Cortex of kidney (tissue), 1 donor: ENCODE measurements around the gene MOB3B.

ENCODE experiments used
- DNase-seq: peaks from one replicate; lab custom pipeline; 2025; lab: John Stamatoyannopoulos, UW

The MOB3B gene

DNA sequence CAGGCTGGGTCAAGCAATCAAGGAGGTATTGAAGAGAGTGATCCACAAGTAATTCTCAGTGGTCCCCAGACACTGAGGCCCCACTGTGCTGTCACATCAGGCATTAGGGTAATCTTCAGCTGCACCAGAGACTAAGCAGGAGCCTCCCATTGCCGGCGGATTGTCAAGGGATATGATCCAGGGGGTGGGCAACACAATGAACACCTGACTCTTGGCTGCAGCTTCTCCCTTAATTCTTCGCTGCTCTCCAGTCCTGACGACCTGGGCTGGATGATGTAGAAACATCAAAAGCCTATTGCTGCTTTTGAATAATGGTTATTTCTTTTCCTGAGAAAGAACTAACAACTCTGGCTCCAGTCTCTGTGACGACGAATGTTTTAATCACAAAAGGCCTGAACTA is 83.9 kb downstream of the MOB3B start:
- no peak for DNase-seq

DNA sequence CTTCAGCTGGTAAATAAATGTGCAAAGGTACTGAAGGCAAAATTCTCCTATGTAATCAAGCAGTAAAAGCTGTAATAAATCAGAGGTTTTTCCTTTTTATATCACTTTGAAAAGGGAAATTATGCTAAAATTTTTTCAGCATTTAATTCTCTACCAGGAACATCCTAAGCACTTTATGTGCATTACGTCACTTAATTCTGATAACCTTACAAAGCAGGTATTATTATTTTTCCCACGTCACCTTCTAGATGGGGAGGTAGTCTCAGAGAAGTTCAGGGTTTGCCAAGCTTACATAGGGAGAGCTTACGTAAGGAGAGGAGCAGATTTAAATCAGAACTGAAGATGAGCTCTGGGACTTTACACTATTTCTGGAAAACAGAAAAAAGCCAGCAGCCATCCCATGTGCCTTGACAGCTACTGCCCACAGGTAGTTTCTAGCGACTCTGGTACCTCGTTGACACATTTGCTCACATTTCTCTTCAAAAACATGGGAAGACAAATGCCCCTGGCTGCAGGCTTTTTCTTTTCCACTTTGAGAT is 84.5 kb downstream of the MOB3B start:
- no peak for DNase-seq

DNA sequence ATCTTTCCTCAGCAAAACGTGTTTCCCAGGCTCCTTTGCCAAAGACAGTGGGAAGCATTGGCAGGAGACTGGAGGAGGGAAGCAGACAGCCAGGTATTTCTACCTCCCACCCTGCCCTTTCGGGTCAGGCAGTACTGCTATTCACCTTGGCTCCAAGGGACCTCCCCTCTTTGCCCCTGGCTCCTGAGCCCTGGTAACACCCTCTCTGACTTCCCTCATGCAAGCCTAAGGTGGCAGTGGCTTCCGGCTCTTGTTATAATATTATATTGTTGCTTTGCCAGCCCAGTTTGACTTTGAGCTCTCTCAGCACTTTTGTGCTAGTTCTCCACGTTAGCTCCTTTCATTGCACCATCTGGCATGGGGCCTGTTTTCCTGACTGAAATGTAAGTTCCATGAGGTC is 87.2 kb downstream of the MOB3B start:
- DNase-seq, result no peak

DNA sequence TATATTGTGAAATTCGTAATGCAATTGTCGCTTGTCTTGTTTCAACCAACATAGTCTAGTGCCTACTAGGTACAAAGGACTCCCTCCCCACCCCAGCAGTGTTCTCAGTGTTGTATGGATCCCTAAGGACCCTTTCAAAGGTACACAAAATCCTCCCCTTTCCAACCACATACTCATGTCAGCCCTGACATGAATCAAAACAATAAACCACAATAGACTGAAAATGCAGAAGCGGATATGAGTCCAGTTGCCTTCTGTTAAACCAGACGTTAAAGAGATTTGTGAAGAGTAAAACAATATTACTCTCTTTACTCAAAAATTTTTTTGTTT is 87.9 kb downstream of the MOB3B start:
- no peak for DNase-seq

DNA sequence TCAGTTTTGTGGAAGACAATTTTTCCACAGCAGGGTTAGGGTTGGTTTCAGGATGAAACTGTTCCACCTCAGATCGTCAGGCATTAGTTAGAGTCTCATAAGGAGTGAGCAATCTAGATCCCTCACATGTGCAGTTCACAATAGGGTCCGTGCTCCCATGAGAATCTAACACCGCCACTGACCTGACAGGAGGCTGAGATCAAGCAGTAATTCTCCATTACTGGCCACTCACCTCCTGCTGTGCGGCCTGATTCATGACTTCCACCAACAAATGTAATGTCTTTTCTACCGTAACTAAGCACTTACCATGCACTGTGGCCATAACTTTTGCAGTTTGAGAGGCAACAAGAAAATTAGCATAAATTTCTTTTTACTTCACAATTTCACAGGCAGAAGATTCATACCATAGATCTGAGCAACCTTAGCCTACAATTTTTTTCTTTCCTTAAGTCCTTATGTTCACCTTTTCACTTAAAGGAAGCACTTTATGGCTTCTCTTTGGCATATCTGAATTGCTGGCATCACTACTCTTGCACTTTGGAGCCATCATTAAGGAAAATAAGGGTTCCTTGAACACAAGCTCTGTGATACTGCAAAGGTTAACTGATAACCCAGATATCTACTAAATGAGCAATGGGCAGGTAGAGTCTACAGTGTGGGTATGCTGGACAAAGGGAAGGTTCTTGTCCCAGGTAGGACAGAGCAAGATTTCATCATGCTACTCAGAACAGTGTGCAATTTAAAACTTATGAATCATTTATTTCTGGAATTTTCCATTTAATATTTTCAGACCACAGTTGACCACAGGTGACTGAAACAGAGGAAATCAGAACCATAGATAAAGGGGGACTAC is 88.5 kb downstream of the MOB3B start:
- no peak for DNase-seq

DNA sequence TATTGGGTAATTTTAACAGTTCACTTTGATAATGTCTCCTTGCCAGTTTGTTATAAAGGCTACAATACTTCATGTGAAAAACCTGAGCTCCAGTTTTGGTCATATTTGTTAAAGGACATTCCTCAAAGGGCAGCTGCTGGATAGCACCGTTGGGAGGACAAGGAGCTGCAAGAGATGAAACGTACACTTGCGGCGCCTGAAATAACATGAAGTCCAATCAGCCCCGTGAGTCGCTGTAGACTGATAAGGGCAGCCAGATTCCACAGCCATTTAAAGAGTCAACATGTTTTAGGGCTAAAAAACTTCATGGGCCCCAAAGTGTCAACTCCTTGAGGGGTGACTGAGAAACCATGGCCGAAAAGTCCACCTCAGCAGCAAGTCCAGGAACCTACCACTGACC is 91.1 kb downstream of the MOB3B start:
- DNase-seq, result no peak

DNA sequence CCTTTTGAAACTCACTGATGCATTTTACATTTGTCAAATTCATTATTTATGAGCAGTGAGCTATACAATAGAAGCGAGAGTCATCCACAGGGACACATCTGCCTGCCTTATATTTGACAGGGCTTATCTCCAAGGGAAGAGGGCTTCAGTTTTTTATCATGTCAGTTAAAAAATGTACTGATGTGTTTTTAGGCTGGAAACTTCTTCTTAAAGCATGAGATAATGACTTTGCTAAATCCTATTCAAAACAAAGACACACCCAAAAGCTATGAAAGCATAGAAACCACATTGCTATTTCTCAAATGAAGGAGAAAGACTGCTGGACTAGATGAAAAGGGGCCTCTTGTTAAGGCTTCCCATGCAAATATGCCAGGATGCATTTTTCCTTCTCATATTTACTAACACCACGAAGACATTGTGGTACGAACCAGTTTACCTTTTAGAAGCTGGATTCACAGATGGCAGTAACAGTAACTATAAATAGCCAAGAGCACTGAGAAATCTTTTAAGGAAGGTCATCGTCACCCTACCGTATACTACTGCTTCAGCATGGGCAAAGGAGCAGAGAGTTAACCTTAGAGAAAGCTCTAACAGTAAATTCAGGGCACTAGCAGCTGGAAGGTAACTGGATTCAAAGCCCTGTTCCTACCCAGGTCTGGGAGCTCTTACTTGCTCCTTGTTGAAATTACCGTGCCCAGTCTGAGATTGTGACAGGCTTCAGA is 91.8 kb downstream of the MOB3B start:
- DNase-seq, result no peak

DNA sequence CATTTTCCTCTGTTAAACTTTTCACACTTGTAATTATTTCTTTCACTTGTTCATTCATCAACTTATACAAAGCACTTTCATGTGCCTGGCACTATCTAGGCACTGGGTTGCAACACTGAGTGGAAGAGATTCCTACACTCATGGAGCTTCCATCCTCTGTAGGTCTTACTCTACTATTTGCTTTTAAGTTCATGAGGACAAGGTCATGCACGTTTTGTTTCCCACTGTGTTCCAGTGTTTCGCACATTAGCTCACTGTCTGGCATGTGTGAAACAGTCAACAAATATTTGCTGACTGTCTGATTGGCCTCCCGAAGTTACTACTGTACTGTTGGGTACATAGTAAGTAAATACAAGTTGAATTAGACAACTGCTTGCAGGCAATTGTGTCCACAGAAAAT is 93.4 kb downstream of the MOB3B start:
- DNase-seq, result no peak

DNA sequence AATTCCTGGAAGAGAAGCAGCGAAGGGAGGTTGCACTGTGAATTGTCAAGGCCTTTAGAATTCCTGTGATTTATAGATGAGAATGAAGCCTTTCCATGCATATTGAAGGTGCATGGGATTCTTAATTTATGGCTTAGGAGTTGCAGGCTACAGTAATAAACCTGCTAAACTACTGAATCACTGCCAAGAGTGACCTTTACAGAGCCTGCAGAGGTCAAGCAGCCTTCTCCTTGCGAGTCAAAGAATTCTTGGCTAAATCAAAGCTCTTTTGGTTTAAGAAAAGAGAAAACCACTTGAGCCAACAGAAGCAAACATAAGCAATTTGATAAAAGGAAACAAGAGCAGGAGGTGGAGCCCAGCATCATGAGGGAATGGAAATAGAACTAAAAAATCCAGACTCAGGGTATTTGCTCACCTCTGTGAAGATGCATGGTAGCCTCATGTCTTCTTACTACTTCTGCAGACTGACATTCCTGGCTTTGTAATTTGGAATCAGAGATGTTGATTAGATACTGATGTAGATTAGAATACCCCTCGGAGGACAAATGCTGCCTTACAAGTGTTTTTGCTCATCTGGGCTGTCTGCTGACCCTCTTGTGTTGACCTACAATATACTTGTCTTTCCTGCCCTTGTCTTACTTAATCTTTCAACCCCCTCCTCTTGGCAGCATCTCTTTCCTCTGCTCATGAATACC is 95.8 kb downstream of the MOB3B start:
- DNase-seq, result no peak

DNA sequence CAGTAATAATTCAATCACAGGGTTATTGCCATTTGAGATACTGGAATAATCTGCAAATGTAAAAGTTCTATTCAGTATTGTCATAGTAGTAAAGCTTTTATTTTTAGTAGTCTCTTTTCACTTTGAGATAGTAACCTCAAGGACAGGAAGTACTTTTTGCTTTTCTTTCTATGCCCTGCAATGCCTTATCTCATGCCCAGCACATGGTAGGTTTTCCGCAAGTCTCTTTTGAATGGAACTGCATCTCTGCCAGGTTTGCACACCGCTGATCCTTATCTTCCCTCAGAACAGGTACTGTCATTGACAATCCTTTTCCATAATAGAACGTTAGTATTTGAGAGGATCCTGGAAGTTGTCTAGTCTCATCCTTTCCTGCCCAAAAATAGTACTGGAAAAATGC is 97.3 kb downstream of the MOB3B start:
- DNase-seq, result no peak

DNA sequence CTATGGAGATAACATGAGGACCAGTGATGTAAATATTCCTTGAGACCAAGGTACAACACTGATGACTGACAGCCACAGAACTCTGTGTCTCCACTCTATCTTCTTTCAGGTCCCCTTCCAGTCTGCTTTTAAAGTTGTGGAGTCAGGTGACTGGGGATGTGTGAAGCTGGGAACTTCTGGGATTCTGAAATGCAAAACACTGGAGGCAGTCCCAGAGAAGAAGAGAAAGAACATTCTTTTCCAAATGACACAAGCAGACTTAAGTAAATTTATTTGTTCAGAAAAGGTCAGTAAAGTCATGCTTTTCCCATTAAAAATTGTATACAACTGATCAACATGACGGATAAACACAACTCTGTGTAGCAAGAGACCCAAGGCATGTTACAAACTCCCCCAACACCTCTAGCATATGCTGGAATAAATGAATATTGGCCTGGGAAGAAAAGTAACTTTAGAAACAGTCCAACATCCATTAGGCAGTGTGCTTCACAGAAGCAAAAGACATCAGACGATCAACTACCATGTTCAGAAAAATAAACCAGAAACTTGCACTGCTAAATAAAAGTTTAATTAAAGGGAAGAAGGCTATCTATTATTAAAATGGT is 98.0 kb downstream of the MOB3B start:
- DNase-seq, result no peak

DNA sequence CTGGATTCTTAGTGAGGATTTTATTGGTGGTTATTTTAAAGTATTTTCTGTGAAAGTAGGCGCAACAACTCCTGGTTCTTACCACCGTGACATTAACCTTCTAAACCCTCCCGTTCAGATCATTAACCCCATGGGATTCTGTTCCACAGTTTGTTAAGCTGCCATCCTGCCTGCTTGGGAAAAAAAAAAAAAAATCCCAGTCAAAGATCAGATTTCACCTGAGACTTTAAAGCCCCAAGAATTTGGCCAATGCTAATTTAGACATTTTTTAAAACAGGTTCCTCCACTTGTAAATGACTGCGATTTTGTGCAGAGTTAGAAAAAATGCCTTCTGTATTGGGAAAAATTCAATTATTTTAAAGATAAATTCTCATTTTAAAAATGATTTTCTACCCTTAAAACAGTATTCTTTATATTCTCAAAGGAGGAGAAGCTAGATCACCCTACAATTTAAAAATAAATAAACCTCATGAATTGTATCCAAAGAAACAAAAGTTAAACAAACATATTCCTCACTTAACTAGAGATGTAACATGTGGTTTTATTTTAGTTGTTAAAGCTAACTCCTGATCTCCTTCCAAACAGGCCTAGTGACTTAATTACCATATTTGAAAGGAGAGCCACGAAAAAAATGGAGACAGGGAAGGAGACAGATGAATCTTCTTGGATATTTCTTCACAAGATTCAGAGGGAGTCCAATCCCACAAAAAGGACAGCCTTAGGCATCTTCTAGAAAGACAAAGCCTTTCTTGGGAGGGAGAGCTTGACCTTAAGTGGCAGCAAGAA is 98.7 kb downstream of the MOB3B start:
- DNase-seq, result no peak

DNA sequence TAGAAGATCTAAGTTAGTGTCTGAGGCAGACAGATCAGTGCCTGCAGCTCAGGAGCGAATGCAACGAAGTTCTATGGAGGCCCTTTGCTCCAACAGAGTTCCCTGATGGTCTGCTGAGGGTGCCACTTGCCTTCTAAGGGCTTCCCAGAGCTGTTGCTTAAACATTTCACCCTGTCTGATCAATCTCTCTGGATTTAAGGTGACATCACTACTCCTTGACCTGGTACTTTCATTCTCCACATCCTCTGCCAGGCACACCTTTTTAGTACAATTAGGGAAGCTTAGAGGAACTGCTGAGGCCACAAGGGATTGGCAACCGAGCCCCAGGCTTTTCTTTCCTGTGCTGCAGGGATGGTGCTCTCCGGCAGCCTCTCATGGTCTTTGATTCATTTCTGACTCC is 99.7 kb downstream of the MOB3B start:
- DNase-seq, result no peak

DNA sequence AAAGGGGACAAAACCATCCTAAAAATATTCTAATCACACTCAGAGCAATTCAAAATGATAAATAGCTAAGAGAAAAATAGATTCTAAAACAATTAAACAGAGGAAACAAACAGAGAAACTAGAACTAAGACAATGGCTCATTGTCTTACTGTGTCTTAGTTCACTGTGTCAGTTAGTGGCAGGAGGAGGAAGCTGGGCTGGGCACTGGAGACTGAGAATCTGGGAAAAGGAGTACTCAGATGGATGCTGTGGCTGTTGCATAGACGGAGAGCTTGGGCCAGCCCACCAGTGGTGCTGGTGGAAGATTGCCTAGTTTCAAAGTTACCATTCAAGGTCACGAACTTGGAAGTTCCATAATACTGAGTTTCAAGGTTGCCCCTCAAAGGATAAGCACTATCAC is 100.2 kb downstream of the MOB3B start:
- DNase-seq, result no peak

DNA sequence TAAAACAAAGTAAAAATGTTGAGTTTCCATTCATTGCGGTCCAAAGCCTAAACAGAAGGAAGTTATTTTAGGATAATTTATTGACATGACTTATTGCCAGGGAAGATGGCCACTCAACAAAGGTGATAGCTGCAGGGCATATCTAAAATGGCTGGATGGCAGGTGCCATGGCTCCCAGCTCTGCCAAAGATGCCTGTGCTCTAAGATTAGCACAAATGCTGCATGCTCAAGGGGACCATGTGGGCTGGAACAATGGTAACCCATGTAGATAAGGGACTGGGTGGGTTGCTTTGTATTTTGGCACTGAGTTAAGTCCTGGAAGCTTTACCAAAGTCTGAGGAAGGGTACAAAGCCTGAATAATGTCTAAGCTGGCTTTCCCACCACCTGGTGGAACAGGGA is 101.1 kb downstream of the MOB3B start:
- DNase-seq, result no peak

DNA sequence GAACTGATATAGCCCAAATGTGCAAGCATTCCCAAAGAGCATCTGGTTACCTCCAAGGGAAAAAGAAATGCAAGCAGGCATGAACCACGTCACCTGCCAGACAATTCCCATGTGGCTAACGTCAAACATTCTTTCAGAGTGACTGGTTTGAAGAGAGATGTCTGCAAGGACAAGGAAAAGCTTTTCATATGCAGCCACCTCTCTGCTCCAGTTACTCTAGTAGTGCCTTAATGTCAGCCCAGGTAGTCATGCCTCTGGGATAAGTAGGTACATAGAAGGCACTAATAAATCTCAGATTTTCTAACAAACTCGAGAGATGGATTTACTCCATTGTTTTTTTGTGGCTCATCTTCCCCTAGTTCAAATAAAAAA is 102.4 kb downstream of the MOB3B start:
- DNase-seq, result no peak

DNA sequence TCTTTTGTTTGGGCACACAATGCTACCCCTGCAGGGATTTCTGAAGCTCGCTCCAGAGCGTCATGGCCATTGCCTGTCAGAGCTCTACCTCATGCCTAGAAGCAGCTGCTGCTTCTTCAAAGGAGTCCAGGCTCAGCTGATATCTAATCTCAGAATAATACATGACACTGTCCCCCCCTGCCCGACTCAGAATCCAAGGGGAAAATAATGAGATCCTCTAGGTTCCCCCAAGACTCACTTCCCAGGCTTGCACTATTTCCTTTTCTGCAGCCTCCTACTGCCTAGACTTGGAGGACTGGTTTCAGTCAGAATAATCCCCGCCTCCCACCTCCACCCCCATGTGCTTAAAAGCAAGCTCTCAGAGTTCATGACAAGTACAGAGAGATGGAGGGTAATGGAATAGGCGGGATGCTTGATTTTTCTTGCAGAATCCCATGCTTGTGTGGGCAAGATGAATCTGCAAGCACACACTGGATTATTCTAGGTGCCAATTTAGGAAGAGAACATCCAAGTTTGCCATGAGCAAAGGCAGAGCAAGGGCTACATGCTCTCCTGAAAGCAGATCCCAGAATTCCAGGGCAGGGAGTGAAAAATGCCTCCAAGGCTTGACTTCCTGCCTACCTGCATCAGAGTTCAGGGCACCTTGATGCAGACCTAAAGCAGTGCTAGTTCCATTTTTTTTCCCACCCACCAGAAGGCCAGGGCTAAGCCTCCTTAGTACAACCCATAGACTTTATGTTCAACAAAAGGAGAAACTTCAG is 102.9 kb downstream of the MOB3B start:
- no peak for DNase-seq

DNA sequence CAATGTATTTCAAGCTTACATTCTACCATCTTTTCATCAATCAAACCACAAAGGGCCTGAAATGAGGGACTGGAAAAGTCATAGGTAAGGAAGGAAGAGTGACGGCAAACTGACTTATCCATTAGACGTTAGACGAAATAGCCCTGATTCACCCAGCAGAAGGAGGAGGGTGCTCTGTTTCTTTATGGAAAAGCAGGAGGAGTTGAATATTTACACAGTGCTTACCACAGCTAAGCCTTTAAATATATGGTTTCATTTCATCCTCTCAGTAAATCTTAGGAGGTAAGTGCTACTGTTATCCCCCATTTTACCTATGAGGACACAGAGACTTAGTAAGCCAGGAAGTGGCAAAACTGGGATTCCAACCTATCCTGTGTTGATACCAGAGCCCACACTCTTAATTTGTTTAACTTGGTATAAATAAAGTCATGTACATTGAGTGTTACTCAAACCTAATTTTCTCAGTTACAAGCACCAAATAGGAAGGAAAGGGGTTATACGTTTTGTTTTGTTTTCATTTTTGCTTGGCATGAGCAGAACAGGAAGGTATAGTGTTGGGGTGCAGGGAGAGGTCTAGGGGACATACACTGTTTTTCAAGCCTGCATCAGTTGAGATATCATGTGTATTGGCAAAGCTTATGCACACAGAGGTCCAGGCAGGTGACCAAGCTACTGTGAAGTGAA is 103.6 kb downstream of the MOB3B start:
- DNase-seq, result no peak

DNA sequence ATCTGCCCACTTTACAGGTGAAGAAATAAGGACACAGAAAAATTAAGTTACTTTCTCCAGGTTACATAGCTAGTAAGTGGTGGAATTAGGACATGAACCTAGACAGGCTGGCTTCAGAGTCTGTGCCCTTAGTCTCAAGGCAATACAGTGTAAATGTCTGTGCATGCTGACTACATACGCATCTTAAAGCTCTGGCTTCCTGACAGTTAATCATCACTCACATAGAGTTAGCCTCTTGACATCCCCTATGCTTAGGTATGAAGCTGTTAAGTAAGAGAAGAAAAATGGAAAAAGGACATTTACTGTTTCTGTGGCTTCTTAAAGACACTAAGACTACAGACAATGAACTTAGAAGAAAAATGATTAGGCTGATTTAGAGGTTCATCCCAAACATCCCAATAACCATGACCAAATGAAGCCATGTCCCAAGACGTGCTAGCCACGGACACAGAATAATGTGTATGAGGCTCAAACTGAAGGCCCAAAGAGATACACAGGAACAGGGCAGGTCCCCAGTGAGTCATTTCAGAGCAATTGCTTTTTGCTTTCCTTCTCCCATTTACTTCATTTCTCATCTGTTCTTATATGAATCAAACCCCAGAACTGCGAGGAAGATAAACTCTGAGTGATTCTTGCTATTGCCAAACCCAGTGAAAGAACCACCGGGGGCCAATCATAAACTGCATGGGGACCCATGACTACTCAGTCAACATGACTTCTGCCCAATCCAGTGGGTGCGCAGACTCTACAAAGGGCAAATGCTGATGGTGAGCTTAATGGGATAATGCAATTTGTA is 105.5 kb downstream of the MOB3B start:
- no peak for DNase-seq
